ENCODE data around the gene ZNF23. TPM values are rescaled to one million over a fixed set of nuclear protein-coding genes. Genes with fewer than 3 reads are reported as not detected.

ZNF23 gene
- total and polyA plus RNA-seq, 2 experiments from 2014 or later = 5.3 to 7.1 TPM

- H2AFZ ChIP-seq = no peak overlapping the region
- peaks cover 22% of the 10 kb centered on the region for H3K9me3 ChIP-seq (ENCODE audit: low read depth)
- no peak overlapping the region for H3K4me3 ChIP-seq
- H4K20me1 ChIP-seq (ENCODE audit: insufficient read depth, poor library complexity, severe bottlenecking) = no peaks in the 10 kb centered on the region
- no peaks in the 10 kb centered on the region for H3K27me3 ChIP-seq
- no peak for DNase-seq (ENCODE audit: low spot score)
- no peak overlapping the region for H3K4me2 ChIP-seq
- no peak overlapping the region for H3K27ac ChIP-seq
- 97% methylated on average over 6 of the region's 6 CpGs for WGBS (ENCODE audit: low lambda C conversion rate, missing lambda C conversion rate)
- H3K4me1 ChIP-seq (ENCODE audit: insufficient read depth) = no peaks in the 10 kb centered on the region
- peaks cover 6% of the 10 kb centered on the region for H3K36me3 ChIP-seq (replicated peaks; ENCODE audit: insufficient read depth, low read depth)
- no peaks in the 10 kb centered on the region for H3K9me2 ChIP-seq (replicated peaks; ENCODE audit: insufficient read depth)
- TF ChIP-seq CTCF (IDR thresholded peaks at IDR 0.05; ENCODE audit: poor library complexity) (no peak), EZH2 (IDR thresholded peaks at IDR 0.05; ENCODE audit: borderline replicate concordance) (no peak), EZH2phosphoT487 (IDR thresholded peaks at IDR 0.05; ENCODE audit: low read depth, severe bottlenecking, unreplicated experiment) (no peak)
- no peaks in the 10 kb centered on the region for H3K79me2 ChIP-seq
Measured at GRCh38 chr16:71443714-71444113, 18.3 kb downstream of the ZNF23 start.

- Histone ChIP-seq H3K27ac (no peak within 1 kb of the TSS), H3K4me2 (no peak within 1 kb of the TSS), H3K36me3 (replicated peaks; ENCODE audit: insufficient read depth, low read depth) (no peaks in the 10 kb centered on the region), H3K79me2 (no peaks in the 10 kb centered on the region), H3K4me1 (ENCODE audit: insufficient read depth) (no peaks in the 10 kb centered on the region), H3K27me3 (no peaks in the 10 kb centered on the region), H3K9me3 (ENCODE audit: low read depth) (peaks cover 5% of the 10 kb centered on the region), H3K4me3 (no peak within 1 kb of the TSS), H3K9me2 (replicated peaks; ENCODE audit: insufficient read depth) (no peaks in the 10 kb centered on the region), H2AFZ (no peak within 1 kb of the TSS), H4K20me1 (ENCODE audit: insufficient read depth, poor library complexity, severe bottlenecking) (no peaks in the 10 kb centered on the region)
- TF ChIP-seq EZH2phosphoT487 (IDR thresholded peaks at IDR 0.05; ENCODE audit: low read depth, severe bottlenecking, unreplicated experiment) (no peak), CTCF (IDR thresholded peaks at IDR 0.05; ENCODE audit: poor library complexity) (no peak), EZH2 (IDR thresholded peaks at IDR 0.05; ENCODE audit: borderline replicate concordance) (no peak)
- 92% methylated on average over 13 of the region's 13 CpGs for WGBS (ENCODE audit: low lambda C conversion rate, missing lambda C conversion rate)
- no peak for DNase-seq (ENCODE audit: low spot score)
Measured at GRCh38 chr16:71442051-71442440, 20.0 kb downstream of the ZNF23 start, which contains the start of gene TLE7. TLE7 (minus strand) TSS chr16:71442054; CDS start chr16:71433324, 8,730 bp downstream.

- no peaks in the 10 kb centered on the region for H3K9me2 ChIP-seq (replicated peaks; ENCODE audit: insufficient read depth)
- no peak overlapping the region for H3K4me3 ChIP-seq
- H3K27ac ChIP-seq = no peak overlapping the region
- WGBS (ENCODE audit: low lambda C conversion rate, missing lambda C conversion rate) = 96% methylated on average over 33 of the region's 71 CpGs
- no peak overlapping the region for H2AFZ ChIP-seq
- no peaks in the 10 kb centered on the region for H3K27me3 ChIP-seq
- no peak overlapping the region for H3K4me2 ChIP-seq
- no peaks in the 10 kb centered on the region for H3K4me1 ChIP-seq (ENCODE audit: insufficient read depth)
- no peaks in the 10 kb centered on the region for H3K9me3 ChIP-seq (ENCODE audit: low read depth)
- TF ChIP-seq CTCF (IDR thresholded peaks at IDR 0.05; ENCODE audit: poor library complexity) (no peak), EZH2phosphoT487 (IDR thresholded peaks at IDR 0.05; ENCODE audit: low read depth, severe bottlenecking, unreplicated experiment) (no peak), EZH2 (IDR thresholded peaks at IDR 0.05; ENCODE audit: borderline replicate concordance) (no peak)
- H4K20me1 ChIP-seq (ENCODE audit: insufficient read depth, poor library complexity, severe bottlenecking) = no peaks in the 10 kb centered on the region
- H3K36me3 ChIP-seq (replicated peaks; ENCODE audit: insufficient read depth, low read depth) = no peaks in the 10 kb centered on the region
- no peaks in the 10 kb centered on the region for H3K79me2 ChIP-seq
- no peak for DNase-seq (ENCODE audit: low spot score)
Measured at GRCh38 chr16:71441348-71442050, 20.5 kb downstream of the ZNF23 start.
